Hepatocyte (in vitro differentiated cells): ENCODE results near the gene C9orf50.

Experiments used
- EZH2 ChIP-seq: fragments of 200-600 bp; sonication (generic); IDR thresholded peaks from 2 replicates; pipeline ENCODE4 v1.6.1; 2016; ENCODE audit warnings: antibody characterized with exemption, mild to moderate bottlenecking, borderline replicate concordance
- EZH2phosphoT487 ChIP-seq: fragments of 200-600 bp; sonication (generic); IDR thresholded peaks from one replicate; pipeline ENCODE4 v1.6.1; 2018; ENCODE audit warnings: antibody characterized with exemption, mild to moderate bottlenecking, low read depth, moderate library complexity; ENCODE audit not compliant: unreplicated experiment, severe bottlenecking
- TF ChIP-seq, protein P1 (sequence below): fragments of 200-600 bp; sonication (generic); IDR thresholded peaks from 2 replicates; pipeline ENCODE4 v1.5.1; 2016; ENCODE audit warnings: antibody characterized with exemption, mild to moderate bottlenecking; ENCODE audit not compliant: poor library complexity

DNA sequence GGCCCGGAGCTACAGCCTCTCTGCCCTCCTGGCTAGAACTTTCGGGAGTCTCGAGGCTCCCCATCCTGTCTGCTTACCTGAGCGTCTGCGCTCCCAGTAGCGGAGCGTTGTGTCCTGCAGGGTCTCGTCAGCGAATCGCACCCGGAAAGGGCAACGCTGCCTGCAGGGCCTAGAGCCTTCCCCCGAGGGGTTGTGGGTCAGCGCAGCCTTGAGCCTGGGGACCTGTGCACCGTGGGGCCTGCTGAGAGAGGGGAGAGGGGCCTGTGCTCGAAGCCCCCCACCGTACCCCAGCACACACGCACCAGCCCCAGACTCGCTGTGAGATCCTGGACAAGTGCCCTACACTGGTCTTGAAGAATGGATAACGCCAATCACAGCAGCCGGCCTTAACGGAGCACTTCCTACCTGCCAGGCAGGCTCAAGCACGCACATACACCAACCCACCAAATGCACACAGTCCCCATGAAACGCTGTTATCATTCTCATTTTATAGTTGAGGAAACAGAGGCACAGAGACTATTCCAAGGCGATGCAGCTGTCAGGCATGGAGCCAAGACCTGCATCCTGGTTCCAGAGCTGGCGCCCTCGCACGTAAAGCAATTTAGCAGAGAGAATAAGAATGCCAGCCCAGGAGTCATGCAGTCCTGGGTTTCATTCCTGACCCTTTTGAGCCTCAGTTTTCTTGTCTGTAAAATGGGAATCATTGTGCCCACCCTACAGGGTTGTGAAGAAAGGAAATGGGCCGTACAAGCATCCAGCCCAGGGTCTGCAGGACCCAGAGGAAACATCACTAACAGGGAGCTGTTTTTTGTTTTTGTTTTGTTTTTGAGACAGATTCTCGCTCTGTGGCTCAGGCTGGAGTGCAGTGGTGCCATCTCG, 5.3 kb downstream of the C9orf50 start:
- TF ChIP-seq, protein P1, sequence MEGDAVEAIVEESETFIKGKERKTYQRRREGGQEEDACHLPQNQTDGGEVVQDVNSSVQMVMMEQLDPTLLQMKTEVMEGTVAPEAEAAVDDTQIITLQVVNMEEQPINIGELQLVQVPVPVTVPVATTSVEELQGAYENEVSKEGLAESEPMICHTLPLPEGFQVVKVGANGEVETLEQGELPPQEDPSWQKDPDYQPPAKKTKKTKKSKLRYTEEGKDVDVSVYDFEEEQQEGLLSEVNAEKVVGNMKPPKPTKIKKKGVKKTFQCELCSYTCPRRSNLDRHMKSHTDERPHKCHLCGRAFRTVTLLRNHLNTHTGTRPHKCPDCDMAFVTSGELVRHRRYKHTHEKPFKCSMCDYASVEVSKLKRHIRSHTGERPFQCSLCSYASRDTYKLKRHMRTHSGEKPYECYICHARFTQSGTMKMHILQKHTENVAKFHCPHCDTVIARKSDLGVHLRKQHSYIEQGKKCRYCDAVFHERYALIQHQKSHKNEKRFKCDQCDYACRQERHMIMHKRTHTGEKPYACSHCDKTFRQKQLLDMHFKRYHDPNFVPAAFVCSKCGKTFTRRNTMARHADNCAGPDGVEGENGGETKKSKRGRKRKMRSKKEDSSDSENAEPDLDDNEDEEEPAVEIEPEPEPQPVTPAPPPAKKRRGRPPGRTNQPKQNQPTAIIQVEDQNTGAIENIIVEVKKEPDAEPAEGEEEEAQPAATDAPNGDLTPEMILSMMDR = no peak
- TF ChIP-seq EZH2 (no peak), EZH2phosphoT487 (no peak)
